Fibroblast of lung (primary cell): Measurements from ENCODE around the gene ARID1B. TPM values are rescaled to one million over a fixed set of nuclear protein-coding genes. Genes with fewer than 3 reads are reported as not detected.

Experiments
- DNase-seq, 2 donors: peaks; one replicate each; pipeline versions ENCODE4 v3.0.0 to v3.0.0-alpha.2; 2010; ENCODE audit warnings: low read depth in 2 of 2
- H2AFZ ChIP-seq: 2 replicates; pipeline ENCODE4 v1.5.1; 2012; ENCODE audit warnings: low read length, control low read depth, inconsistent platforms
- H3K27ac ChIP-seq: 2 replicates; pipeline ENCODE4 v1.5.1; 2011; ENCODE audit warnings: low read length, control low read depth; ENCODE audit not compliant: insufficient read depth
- H3K27me3 ChIP-seq: 2 replicates; pipeline ENCODE4 v1.5.1; 2011; ENCODE audit warnings: mild to moderate bottlenecking, low read length; ENCODE audit not compliant: control insufficient read depth, insufficient read depth
- H3K36me3 ChIP-seq: 2 replicates; pipeline ENCODE4 v1.5.1; 2011; ENCODE audit warnings: low read length; ENCODE audit not compliant: control insufficient read depth, insufficient read depth
- H3K4me1 ChIP-seq: 2 replicates; pipeline ENCODE4 v1.5.1; 2011; ENCODE audit warnings: low read length; ENCODE audit not compliant: control insufficient read depth, insufficient read depth; ENCODE audit errors: extremely low read depth
- H3K4me2 ChIP-seq: 2 replicates; pipeline ENCODE4 v1.5.1; 2011; ENCODE audit warnings: low read length, control low read depth; ENCODE audit not compliant: insufficient read depth; ENCODE audit errors: extremely low read depth
- H3K4me3 ChIP-seq, 4 experiments: fragments of 200-600 bp in 1 of 4; sonication (generic) in 1 of 4; replicated peaks in 1 of 4; 2 replicates each; pipeline ENCODE4 v1.5.1; 2011 to 2016; ENCODE audit warnings: low read length in 4 of 4, low read depth in 3 of 4, mild to moderate bottlenecking in 3 of 4, control low read depth in 2 of 4, inconsistent platforms in 1 of 4, mixed read lengths in 1 of 4; ENCODE audit not compliant: insufficient read depth in 1 of 4; ENCODE audit errors: control extremely low read depth in 1 of 4
- H3K79me2 ChIP-seq: 2 replicates; pipeline ENCODE4 v1.5.1; 2012; ENCODE audit warnings: mild to moderate bottlenecking, low read length, inconsistent platforms; ENCODE audit not compliant: control insufficient read depth, insufficient read depth
- H3K9ac ChIP-seq: 2 replicates; pipeline ENCODE4 v1.5.1; 2011; ENCODE audit warnings: mild to moderate bottlenecking, low read length, control low read depth; ENCODE audit not compliant: insufficient read depth
- H3K9me3 ChIP-seq: 2 replicates; pipeline ENCODE4 v1.5.1; 2012; ENCODE audit warnings: low read depth, low read length; ENCODE audit not compliant: control insufficient read depth, insufficient read depth
- H4K20me1 ChIP-seq: 2 replicates; pipeline ENCODE4 v1.5.1; 2011; ENCODE audit warnings: low read length; ENCODE audit not compliant: control insufficient read depth, insufficient read depth; ENCODE audit errors: extremely low read depth
- CTCF ChIP-seq, 2 donors: IDR thresholded peaks in 1 of 2; conservative IDR thresholded peaks in 1 of 2; 1 replicate in 1 of 2; 2 replicates in 1 of 2; pipeline ENCODE4 v1.5.1; 2011 to 2012; ENCODE audit warnings: low read length in 2 of 2, control low read depth in 1 of 2, inconsistent platforms in 1 of 2, low read depth in 1 of 2, mild to moderate bottlenecking in 1 of 2
- EZH2 ChIP-seq: IDR thresholded peaks from 2 replicates; pipeline ENCODE4 v1.5.1; 2012; ENCODE audit warnings: low read length, control low read depth, mild to moderate bottlenecking; ENCODE audit errors: missing control alignments
- polyA plus RNA-seq, 2 donors: library from polyadenylated mRNA; depleted of rRNA in 1 of 2; stranded (reverse) in 1 of 2; unstranded in 1 of 2; fragments of >200 nt; gene quantifications; 2 replicates each; pipeline ENCODE4 v1.2.1, GENCODE V29; 2011 to 2012; ENCODE audit warnings: missing spikeins in 1 of 2
- total RNA-seq: library from RNA; depleted of rRNA; stranded (reverse); fragments of >200 nt; gene quantifications from 2 replicates; pipeline ENCODE4 v1.2.1, GENCODE V29; 2014

ARID1B gene
- total and polyA plus RNA-seq, 2 donors (not counting 1 experiment from before 2014, with no cell fraction given): 15.4 to 41.9 TPM

GRCh38 chr6:157251586-157252247 is 474.5 kb downstream of the ARID1B start:
- no peak overlapping the region for H2AFZ ChIP-seq
- H3K9ac ChIP-seq: no peak overlapping the region
- H3K4me2 ChIP-seq: no peak overlapping the region
- H3K79me2 ChIP-seq: no peaks in the 10 kb centered on the region
- H4K20me1 ChIP-seq: no peaks in the 10 kb centered on the region
- peaks cover 26% of the 10 kb centered on the region for H3K27me3 ChIP-seq
- no peak overlapping the region for H3K4me3 ChIP-seq
- no peaks in the 10 kb centered on the region for H3K4me1 ChIP-seq
- TF ChIP-seq CTCF (conservative IDR thresholded peaks at IDR 0.05 in 1 of 2, IDR thresholded peaks at IDR 0.05 in 1 of 2; ENCODE audit: low read depth in 1 of 2, low read length in 2 of 2) (no peak), EZH2 (no peak)
- H3K9me3 ChIP-seq: no peaks in the 10 kb centered on the region
- no peak overlapping the region for H3K27ac ChIP-seq
- no peaks in the 10 kb centered on the region for H3K36me3 ChIP-seq
- DNase-seq: no peak

DNA sequence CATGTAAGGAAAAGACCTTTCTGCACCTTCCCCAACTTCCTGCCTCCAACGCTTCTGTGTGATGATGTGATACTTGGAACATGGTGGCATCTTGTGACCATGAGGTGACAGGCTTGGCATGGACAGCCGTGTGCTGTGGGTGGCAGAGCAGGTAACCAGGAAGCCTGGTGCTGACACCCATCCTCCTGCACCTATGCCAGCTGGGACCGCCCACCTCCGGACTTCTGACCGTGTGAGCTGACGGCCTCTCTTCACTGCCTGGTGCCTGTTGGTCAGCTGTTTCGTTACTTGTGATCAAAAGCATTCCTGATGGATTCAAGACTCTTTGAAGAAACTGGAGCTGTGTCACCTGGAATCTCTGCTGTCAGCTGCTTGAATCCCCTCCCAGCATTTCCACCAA is 475.8 kb downstream of the ARID1B start:
- Histone ChIP-seq H3K9ac (no peak overlapping the region), H3K9me3 (no peaks in the 10 kb centered on the region), H4K20me1 (no peaks in the 10 kb centered on the region), H2AFZ (no peak overlapping the region), H3K27ac (no peak overlapping the region), H3K79me2 (no peaks in the 10 kb centered on the region), H3K4me3 (no peak overlapping the region), H3K4me2 (no peak overlapping the region), H3K4me1 (no peaks in the 10 kb centered on the region), H3K36me3 (no peaks in the 10 kb centered on the region), H3K27me3 (peaks cover 22% of the 10 kb centered on the region)
- TF ChIP-seq CTCF (conservative IDR thresholded peaks at IDR 0.05 in 1 of 2, IDR thresholded peaks at IDR 0.05 in 1 of 2; ENCODE audit: low read depth in 1 of 2, low read length in 2 of 2): no peak
- no peak for TF ChIP-seq EZH2
- no peak for DNase-seq

DNA sequence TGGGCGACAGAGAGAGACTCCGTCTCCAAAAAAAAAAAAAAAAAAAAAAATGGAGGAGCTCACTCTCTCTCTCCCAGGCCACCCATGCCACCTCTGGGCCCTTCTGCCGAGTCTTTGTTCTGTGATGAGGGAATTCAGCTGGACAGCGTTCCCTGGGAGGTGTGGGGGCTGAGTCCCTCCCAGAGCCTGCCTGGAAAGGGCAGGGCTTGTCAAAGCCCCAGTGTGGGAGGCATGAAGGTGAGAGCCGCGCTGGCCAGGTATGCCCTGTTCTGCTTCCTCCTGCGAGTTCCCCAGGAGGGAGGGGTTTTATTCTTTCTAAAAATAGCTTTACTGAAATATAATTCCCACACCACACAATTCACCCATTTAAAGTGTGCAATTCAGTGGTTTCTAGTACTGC is 476.5 kb downstream of the ARID1B start:
- H3K79me2 ChIP-seq: no peaks in the 10 kb centered on the region
- no peaks in the 10 kb centered on the region for H3K9me3 ChIP-seq
- no peak overlapping the region for H3K4me3 ChIP-seq
- no peaks in the 10 kb centered on the region for H3K36me3 ChIP-seq
- no peak for DNase-seq
- H4K20me1 ChIP-seq: no peaks in the 10 kb centered on the region
- no peak for TF ChIP-seq CTCF (conservative IDR thresholded peaks at IDR 0.05 in 1 of 2, IDR thresholded peaks at IDR 0.05 in 1 of 2; ENCODE audit: low read depth in 1 of 2, low read length in 2 of 2)
- TF ChIP-seq EZH2: no peak
- no peak overlapping the region for H2AFZ ChIP-seq
- no peak overlapping the region for H3K4me2 ChIP-seq
- H3K4me1 ChIP-seq: no peaks in the 10 kb centered on the region
- peaks cover 21% of the 10 kb centered on the region for H3K27me3 ChIP-seq
- H3K9ac ChIP-seq: no peak overlapping the region
- no peak overlapping the region for H3K27ac ChIP-seq
